K562 (cell line): Measurements from ENCODE around the gene SCARF2. TPM values are rescaled to one million over a fixed set of nuclear protein-coding genes. Genes with fewer than 3 reads are reported as not detected.

ENCODE experiments used
- CBFA2T3 ChIP-seq: fragments of 450-650 bp; IDR thresholded peaks from 2 replicates; pipeline ENCODE4 v1.6.1; 2017
- CCNT2 ChIP-seq: IDR thresholded peaks from 2 replicates; pipeline ENCODE4 v1.6.1; 2011; ENCODE audit warnings: borderline replicate concordance, low read depth, mild to moderate bottlenecking, moderate library complexity, mixed read lengths, low read length; ENCODE audit not compliant: insufficient read length; ENCODE audit errors: extremely low read depth
- CEBPG ChIP-seq, 3 experiments: fragments of 200-800 bp in 1 of 3; sonication (Bioruptor generic) in 1 of 3; sonication (generic) in 1 of 3; formaldehyde crosslinking in 1 of 3; IDR thresholded peaks in 2 of 3; conservative IDR thresholded peaks in 1 of 3; 2 replicates each; pipeline versions ENCODE4 v1.6.1 to v1.8.0; 2016 to 2022; ENCODE audit warnings: missing compliant biosample characterization in 2 of 3, missing genetic modification characterization in 2 of 3, mild to moderate bottlenecking in 1 of 3, missing genetic modification reagents in 1 of 3
- GTF2F1 ChIP-seq: IDR thresholded peaks from 2 replicates; pipeline ENCODE4 v1.6.1; 2011; ENCODE audit warnings: low read depth, low read length, improper control_type of control experiment
- KDM4B ChIP-seq, 2 experiments: fragments of 450-650 bp in 1 of 2; sonication (generic) in 1 of 2; IDR thresholded peaks; 2 replicates each; pipeline ENCODE4 v1.6.1; 2016 to 2017; ENCODE audit warnings: borderline replicate concordance in 2 of 2, antibody characterized with exemption in 1 of 2, low read depth in 1 of 2, mild to moderate bottlenecking in 1 of 2
- MXI1 ChIP-seq: IDR thresholded peaks from 2 replicates; pipeline ENCODE4 v1.6.1; 2011; ENCODE audit warnings: low read depth, mild to moderate bottlenecking, improper control_type of control experiment, low read length
- NEUROD1 ChIP-seq: fragments of 150-350 bp; IDR thresholded peaks from 2 replicates; pipeline ENCODE4 v1.6.1; 2014; ENCODE audit warnings: borderline replicate concordance, low read length, low read depth; ENCODE audit not compliant: partially characterized antibody
- RB1 ChIP-seq: fragments of 450-650 bp; IDR thresholded peaks from 2 replicates; pipeline ENCODE4 v1.6.1; 2017; ENCODE audit warnings: low read depth, mild to moderate bottlenecking
- SIN3B ChIP-seq: fragments of 450-650 bp; IDR thresholded peaks from 2 replicates; pipeline ENCODE4 v1.6.1; 2017; ENCODE audit warnings: low read depth, mild to moderate bottlenecking, moderate library complexity
- SMAD4 ChIP-seq: fragments of 250-450 bp; sonication (Bioruptor Pico); conservative IDR thresholded peaks from 2 replicates; pipeline ENCODE4 v1.8.0; 2021; ENCODE audit warnings: inconsistent platforms, mild to moderate bottlenecking, moderate library complexity
- STAG1 ChIP-seq: sonication (generic); formaldehyde crosslinking; IDR thresholded peaks from 2 replicates; pipeline ENCODE4 v1.5.0; 2020; ENCODE audit warnings: missing genetic modification reagents, borderline replicate concordance
- THRAP3 ChIP-seq: fragments of 450-650 bp; IDR thresholded peaks from 2 replicates; pipeline ENCODE4 v1.6.1; 2016; ENCODE audit warnings: mild to moderate bottlenecking, inconsistent platforms, borderline replicate concordance
- ZBTB17 ChIP-seq: fragments of 450-650 bp; formaldehyde crosslinking; IDR thresholded peaks from 2 replicates; pipeline ENCODE4 v1.4.0; 2020; ENCODE audit warnings: mild to moderate bottlenecking
- ZNF140 ChIP-seq: fragments of 250-450 bp; sonication (Bioruptor Pico); IDR thresholded peaks from 2 replicates; pipeline ENCODE4 v1.8.0; 2021; ENCODE audit warnings: moderate library complexity, mild to moderate bottlenecking, inconsistent platforms
- ZNF263 ChIP-seq: sonication (generic); formaldehyde crosslinking; IDR thresholded peaks from 2 replicates; pipeline ENCODE4 v1.8.0; 2022; ENCODE audit warnings: mild to moderate bottlenecking, missing genetic modification reagents, borderline replicate concordance
- polyA plus RNA-seq, 8 experiments: library from polyadenylated mRNA; depleted of rRNA in 4 of 8; stranded (reverse) in 5 of 8; unstranded in 3 of 8; fragments of >200 nt; fragmentation: Nextera tagmentation in 2 of 8; fragmentation: Illumina TruSeq in 1 of 8; extraction: Ambion mirVana in 2 of 8; extraction: Trizol in 1 of 8; gene quantifications; 2 replicates each; pipeline versions ENCODE4 v1.2.1 to v1.2.3, GENCODE V29; 2011 to 2014; ENCODE audit warnings: inconsistent platforms in 1 of 8, missing spikeins in 1 of 8
- total RNA-seq, 7 experiments: library from RNA; depleted of rRNA in 6 of 7; stranded (reverse); fragments of >200 nt in 6 of 7; fragmentation: Illumina TruSeq in 2 of 7; extraction: Trizol in 2 of 7; gene quantifications; 2 replicates each; pipeline versions ENCODE4 v1.2.1 to v1.2.3, GENCODE V29; 2011 to 2021; ENCODE audit warnings: low replicate concordance in 1 of 7
- TF ChIP-seq, protein P1 (sequence below), 3 experiments: fragments of 200-800 bp in 1 of 3; fragments of 250-450 bp in 1 of 3; fragments of 450-650 bp in 1 of 3; sonication (Bioruptor Pico) in 1 of 3; sonication (Bioruptor generic) in 1 of 3; formaldehyde crosslinking in 1 of 3; IDR thresholded peaks; 2 replicates each; pipeline versions ENCODE4 v1.6.1 to v1.8.0; 2016 to 2022; ENCODE audit warnings: mild to moderate bottlenecking in 2 of 3, missing genetic modification characterization in 2 of 3, missing compliant biosample characterization in 1 of 3, moderate library complexity in 1 of 3
- TF ChIP-seq, protein P2 (sequence below): sonication (generic); formaldehyde crosslinking; IDR thresholded peaks from 2 replicates; pipeline ENCODE4 v1.4.0; 2020; ENCODE audit warnings: mild to moderate bottlenecking, missing genetic modification reagents
- TF ChIP-seq, protein P3 (sequence below): fragments of 250-450 bp; sonication (Bioruptor Pico); IDR thresholded peaks from 2 replicates; pipeline ENCODE4 v1.9.0; 2021; ENCODE audit warnings: mild to moderate bottlenecking

The SCARF2 gene
- total and polyA plus RNA-seq, 9 of the 15 experiments (the other 6 are each of a cell fraction or from before 2014, with no cell fraction given), result 0.06 to 0.32 (median 0.21) TPM; not detected in 5

DNA sequence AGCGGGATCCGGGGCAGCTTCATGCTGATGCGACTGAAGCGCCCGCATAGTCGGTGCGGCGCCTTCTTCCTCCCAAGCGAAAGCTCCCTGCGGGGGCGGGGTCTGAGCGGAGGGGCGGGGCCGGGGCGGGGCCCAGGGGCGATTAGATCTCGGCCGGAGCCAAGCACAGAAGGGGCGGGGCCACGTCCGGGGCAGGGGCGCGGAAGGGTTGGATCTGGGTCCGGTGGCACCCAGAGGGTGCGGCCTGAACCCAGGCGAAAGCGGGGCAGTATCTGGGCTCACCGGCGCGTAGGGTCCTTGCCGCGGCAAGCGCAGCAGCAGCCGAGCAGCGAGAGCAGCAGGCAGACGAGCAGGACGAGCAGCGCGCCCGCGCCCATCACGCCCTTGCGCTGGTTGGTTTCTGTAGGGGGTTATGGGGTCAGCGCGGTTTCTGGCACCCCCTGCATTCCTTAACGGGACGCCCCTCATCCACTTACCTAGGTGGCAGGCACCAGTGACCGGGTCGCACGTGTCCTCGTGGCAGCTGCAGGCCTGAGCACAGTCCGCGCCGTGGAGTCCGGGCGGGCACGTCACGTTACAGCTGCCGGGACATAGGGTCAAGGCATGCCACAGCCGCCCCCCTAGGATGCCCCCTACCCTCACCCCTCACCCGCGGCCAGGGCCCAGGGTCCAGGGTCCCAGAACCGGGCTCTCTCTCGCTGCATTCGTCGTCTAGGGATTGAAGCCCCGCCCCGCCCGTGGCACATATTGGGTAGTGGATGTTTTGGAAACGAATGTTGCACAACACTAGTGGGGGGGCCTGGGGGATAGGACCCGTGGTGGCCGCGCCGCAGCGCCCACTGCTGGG lies 8.1 kb downstream of the SCARF2 start (continued):
- TF ChIP-seq, protein P1, sequence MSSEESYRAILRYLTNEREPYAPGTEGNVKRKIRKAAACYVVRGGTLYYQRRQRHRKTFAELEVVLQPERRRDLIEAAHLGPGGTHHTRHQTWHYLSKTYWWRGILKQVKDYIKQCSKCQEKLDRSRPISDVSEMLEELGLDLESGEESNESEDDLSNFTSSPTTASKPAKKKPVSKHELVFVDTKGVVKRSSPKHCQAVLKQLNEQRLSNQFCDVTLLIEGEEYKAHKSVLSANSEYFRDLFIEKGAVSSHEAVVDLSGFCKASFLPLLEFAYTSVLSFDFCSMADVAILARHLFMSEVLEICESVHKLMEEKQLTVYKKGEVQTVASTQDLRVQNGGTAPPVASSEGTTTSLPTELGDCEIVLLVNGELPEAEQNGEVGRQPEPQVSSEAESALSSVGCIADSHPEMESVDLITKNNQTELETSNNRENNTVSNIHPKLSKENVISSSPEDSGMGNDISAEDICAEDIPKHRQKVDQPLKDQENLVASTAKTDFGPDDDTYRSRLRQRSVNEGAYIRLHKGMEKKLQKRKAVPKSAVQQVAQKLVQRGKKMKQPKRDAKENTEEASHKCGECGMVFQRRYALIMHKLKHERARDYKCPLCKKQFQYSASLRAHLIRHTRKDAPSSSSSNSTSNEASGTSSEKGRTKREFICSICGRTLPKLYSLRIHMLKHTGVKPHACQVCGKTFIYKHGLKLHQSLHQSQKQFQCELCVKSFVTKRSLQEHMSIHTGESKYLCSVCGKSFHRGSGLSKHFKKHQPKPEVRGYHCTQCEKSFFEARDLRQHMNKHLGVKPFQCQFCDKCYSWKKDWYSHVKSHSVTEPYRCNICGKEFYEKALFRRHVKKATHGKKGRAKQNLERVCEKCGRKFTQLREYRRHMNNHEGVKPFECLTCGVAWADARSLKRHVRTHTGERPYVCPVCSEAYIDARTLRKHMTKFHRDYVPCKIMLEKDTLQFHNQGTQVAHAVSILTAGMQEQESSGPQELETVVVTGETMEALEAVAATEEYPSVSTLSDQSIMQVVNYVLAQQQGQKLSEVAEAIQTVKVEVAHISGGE (CRISPR knock-in tag; IDR thresholded peaks at IDR 0.05), result peak in 1 of 3 experiments; percentile 21; a peak in 1 of 6 replicates
- TF ChIP-seq, protein P2, sequence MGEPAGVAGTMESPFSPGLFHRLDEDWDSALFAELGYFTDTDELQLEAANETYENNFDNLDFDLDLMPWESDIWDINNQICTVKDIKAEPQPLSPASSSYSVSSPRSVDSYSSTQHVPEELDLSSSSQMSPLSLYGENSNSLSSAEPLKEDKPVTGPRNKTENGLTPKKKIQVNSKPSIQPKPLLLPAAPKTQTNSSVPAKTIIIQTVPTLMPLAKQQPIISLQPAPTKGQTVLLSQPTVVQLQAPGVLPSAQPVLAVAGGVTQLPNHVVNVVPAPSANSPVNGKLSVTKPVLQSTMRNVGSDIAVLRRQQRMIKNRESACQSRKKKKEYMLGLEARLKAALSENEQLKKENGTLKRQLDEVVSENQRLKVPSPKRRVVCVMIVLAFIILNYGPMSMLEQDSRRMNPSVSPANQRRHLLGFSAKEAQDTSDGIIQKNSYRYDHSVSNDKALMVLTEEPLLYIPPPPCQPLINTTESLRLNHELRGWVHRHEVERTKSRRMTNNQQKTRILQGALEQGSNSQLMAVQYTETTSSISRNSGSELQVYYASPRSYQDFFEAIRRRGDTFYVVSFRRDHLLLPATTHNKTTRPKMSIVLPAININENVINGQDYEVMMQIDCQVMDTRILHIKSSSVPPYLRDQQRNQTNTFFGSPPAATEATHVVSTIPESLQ (CRISPR knock-in tag), result 0 out of 2 replicates have a peak, but pooled peaks have one; percentile 31
- peak; percentile 52 for TF ChIP-seq SMAD4 (CRISPR knock-in tag)
- peak in 1 of 2 experiments; percentile 73; a peak in 1 of 4 replicates for TF ChIP-seq KDM4B (IDR thresholded peaks at IDR 0.05; ENCODE audit: borderline replicate concordance in 2 of 2, low read depth in 1 of 2)
- peak; percentile 90 for TF ChIP-seq CEBPG (CRISPR knock-in tag; IDR thresholded peaks at IDR 0.05)
- TF ChIP-seq CEBPG (tag; conservative IDR thresholded peaks at IDR 0.05 in 1 of 2, IDR thresholded peaks at IDR 0.05 in 1 of 2), result peak in 1 of 2 experiments; percentile 92; a peak in 2 of 4 replicates
- TF ChIP-seq, protein P3, sequence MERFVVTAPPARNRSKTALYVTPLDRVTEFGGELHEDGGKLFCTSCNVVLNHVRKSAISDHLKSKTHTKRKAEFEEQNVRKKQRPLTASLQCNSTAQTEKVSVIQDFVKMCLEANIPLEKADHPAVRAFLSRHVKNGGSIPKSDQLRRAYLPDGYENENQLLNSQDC, result no peak
- no peak for TF ChIP-seq MXI1
- TF ChIP-seq ZBTB17 (CRISPR knock-in tag), result peak; percentile 53; the same call in 1 of the 2 replicates
- no peak for TF ChIP-seq CBFA2T3
- TF ChIP-seq NEUROD1, result peak; percentile 12
- peak; percentile 92 for TF ChIP-seq RB1
- TF ChIP-seq STAG1, result no peak
- TF ChIP-seq ZNF140 (CRISPR knock-in tag), result no peak
- TF ChIP-seq ZNF263 (CRISPR knock-in tag), result peak; percentile 57
- peak; percentile 32; the same call in 1 of the 2 replicates for TF ChIP-seq GTF2F1
- TF ChIP-seq THRAP3, result no peak
- no peak for TF ChIP-seq CCNT2
- no peak for TF ChIP-seq SIN3B
